ENCODE data around the gene DPEP2NB.

GRCh38 chr16:67975321-67976105 is 40.2 kb downstream of the DPEP2NB start:
- no peak for TF ChIP-seq CTCF (IDR thresholded peaks at IDR 0.05)
- TF ChIP-seq POLR2A (IDR thresholded peaks at IDR 0.05), result no peak
